K562 (cell line): ENCODE results near the gene ARID3A. TPM values are rescaled to one million over a fixed set of nuclear protein-coding genes. Genes with fewer than 3 reads are reported as not detected.

Experiments used
- ARNT ChIP-seq, 2 experiments: fragments of 450-650 bp; IDR thresholded peaks; 2 replicates each; pipeline ENCODE4 v1.6.1; 2016; ENCODE audit warnings: mild to moderate bottlenecking in 1 of 2
- E2F3 ChIP-seq: fragments of 250-450 bp; sonication (Bioruptor Pico); IDR thresholded peaks from 2 replicates; pipeline ENCODE4 v1.4.0; 2020; ENCODE audit warnings: mild to moderate bottlenecking
- HDAC2 ChIP-seq: fragments of 450-650 bp; IDR thresholded peaks from 2 replicates; pipeline ENCODE4 v1.6.1; 2016; ENCODE audit warnings: mild to moderate bottlenecking
- NFIC ChIP-seq: fragments of 450-650 bp; IDR thresholded peaks from 2 replicates; pipeline ENCODE4 v1.6.1; 2017; ENCODE audit warnings: mild to moderate bottlenecking, inconsistent platforms
- POLR2AphosphoS5 ChIP-seq: IDR thresholded peaks from 2 replicates; pipeline ENCODE4 v1.6.1; 2011; ENCODE audit warnings: mild to moderate bottlenecking, low read depth, low read length, moderate library complexity; ENCODE audit not compliant: control insufficient read depth, insufficient read depth
- PTBP1 ChIP-seq: fragments of 200-400 bp; formaldehyde crosslinking; IDR thresholded peaks from 2 replicates; pipeline ENCODE4 v1.6.1; 2017; ENCODE audit warnings: low read depth, low read length
- RBFOX2 ChIP-seq: fragments of 200-400 bp; formaldehyde crosslinking; IDR thresholded peaks from 2 replicates; pipeline ENCODE4 v1.6.1; 2017; ENCODE audit warnings: low read depth, mild to moderate bottlenecking, low read length, moderate library complexity
- RUNX1 ChIP-seq: sonication (generic); IDR thresholded peaks from 2 replicates; pipeline ENCODE4 v1.6.1; 2016; ENCODE audit warnings: antibody characterized with exemption, low read depth
- SNRNP70 ChIP-seq: fragments of 200-400 bp; formaldehyde crosslinking; optimal IDR thresholded peaks from 2 replicates; pipeline ENCODE3; 2017; ENCODE audit warnings: low read depth, low read length
- ZNF316 ChIP-seq: fragments of 450-650 bp; IDR thresholded peaks from 2 replicates; pipeline ENCODE4 v1.6.1; 2016
- ZNF57 ChIP-seq: fragments of 450-650 bp; formaldehyde crosslinking; IDR thresholded peaks from 2 replicates; pipeline ENCODE4 v1.4.0; 2020; ENCODE audit warnings: mild to moderate bottlenecking, moderate library complexity
- polyA plus RNA-seq, 8 experiments: library from polyadenylated mRNA; depleted of rRNA in 4 of 8; stranded (reverse) in 5 of 8; unstranded in 3 of 8; fragments of >200 nt; fragmentation: Nextera tagmentation in 2 of 8; fragmentation: Illumina TruSeq in 1 of 8; extraction: Ambion mirVana in 2 of 8; extraction: Trizol in 1 of 8; gene quantifications; 2 replicates each; pipeline versions ENCODE4 v1.2.1 to v1.2.3, GENCODE V29; 2011 to 2014; ENCODE audit warnings: inconsistent platforms in 1 of 8, missing spikeins in 1 of 8
- total RNA-seq, 7 experiments: library from RNA; depleted of rRNA in 6 of 7; stranded (reverse); fragments of >200 nt in 6 of 7; fragmentation: Illumina TruSeq in 2 of 7; extraction: Trizol in 2 of 7; gene quantifications; 2 replicates each; pipeline versions ENCODE4 v1.2.1 to v1.2.3, GENCODE V29; 2011 to 2021; ENCODE audit warnings: low replicate concordance in 1 of 7
- TF ChIP-seq, protein P1 (sequence below): fragments of 450-650 bp; formaldehyde crosslinking; IDR thresholded peaks from 2 replicates; pipeline ENCODE4 v1.4.0; 2022; ENCODE audit warnings: missing genetic modification characterization
- TF ChIP-seq, protein P2 (sequence below): fragments of 450-650 bp; formaldehyde crosslinking; conservative IDR thresholded peaks from 2 replicates; pipeline ENCODE4 v1.4.0; 2022; ENCODE audit warnings: mild to moderate bottlenecking, missing genetic modification characterization

ARID3A gene
- total and polyA plus RNA-seq, 9 of the 15 experiments (the other 6 are each of a cell fraction or from before 2014, with no cell fraction given), result 1.4 to 118 (median 31.2) TPM

DNA sequence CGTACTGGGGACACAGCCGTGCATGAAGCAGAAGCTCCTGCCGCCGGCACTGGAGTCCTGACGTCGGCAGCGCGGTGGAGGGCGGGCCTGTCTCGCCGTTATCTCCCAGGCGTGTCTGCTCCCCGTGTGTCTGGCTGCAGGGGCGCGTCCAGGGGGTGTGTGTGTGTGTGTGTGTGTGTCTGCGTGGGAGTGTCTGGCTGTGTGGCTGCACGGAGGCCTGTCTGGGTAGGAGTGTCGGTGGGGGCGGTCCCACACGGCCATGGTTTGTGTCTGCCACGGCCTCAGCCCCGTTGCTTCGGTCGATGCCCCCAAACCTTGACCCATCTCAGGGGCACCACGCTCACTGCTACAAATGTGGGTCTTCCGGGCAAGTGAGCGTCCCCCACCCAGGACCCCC lies 18.3 kb downstream of the ARID3A start (continued):
- TF ChIP-seq, protein P1, sequence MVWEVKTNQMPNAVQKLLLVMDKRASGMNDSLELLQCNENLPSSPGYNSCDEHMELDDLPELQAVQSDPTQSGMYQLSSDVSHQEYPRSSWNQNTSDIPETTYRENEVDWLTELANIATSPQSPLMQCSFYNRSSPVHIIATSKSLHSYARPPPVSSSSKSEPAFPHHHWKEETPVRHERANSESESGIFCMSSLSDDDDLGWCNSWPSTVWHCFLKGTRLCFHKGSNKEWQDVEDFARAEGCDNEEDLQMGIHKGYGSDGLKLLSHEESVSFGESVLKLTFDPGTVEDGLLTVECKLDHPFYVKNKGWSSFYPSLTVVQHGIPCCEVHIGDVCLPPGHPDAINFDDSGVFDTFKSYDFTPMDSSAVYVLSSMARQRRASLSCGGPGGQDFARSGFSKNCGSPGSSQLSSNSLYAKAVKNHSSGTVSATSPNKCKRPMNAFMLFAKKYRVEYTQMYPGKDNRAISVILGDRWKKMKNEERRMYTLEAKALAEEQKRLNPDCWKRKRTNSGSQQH (CRISPR knock-in tag), result peak; percentile 90; the same call in 1 of the 2 replicates
- peak; percentile 84 for TF ChIP-seq NFIC
- peak; percentile 85; the same call in 1 of the 2 replicates for TF ChIP-seq PTBP1
- TF ChIP-seq, protein P2, sequence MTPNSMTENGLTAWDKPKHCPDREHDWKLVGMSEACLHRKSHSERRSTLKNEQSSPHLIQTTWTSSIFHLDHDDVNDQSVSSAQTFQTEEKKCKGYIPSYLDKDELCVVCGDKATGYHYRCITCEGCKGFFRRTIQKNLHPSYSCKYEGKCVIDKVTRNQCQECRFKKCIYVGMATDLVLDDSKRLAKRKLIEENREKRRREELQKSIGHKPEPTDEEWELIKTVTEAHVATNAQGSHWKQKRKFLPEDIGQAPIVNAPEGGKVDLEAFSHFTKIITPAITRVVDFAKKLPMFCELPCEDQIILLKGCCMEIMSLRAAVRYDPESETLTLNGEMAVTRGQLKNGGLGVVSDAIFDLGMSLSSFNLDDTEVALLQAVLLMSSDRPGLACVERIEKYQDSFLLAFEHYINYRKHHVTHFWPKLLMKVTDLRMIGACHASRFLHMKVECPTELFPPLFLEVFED, result peak; percentile 88
- TF ChIP-seq ZNF316, result no peak
- peak; percentile 59; the same call in 1 of the 2 replicates for TF ChIP-seq RBFOX2
- TF ChIP-seq ZNF57, result 0 out of 2 replicates have a peak, but pooled peaks have one; percentile 32
- TF ChIP-seq POLR2AphosphoS5, result peak; percentile 82
- peak; percentile 81 for TF ChIP-seq RUNX1
- 0 out of 2 replicates have a peak, but pooled peaks have one; percentile 21 for TF ChIP-seq E2F3 (CRISPR knock-in tag)
- TF ChIP-seq SNRNP70, result no peak
- peak; percentile 81 to 84; a peak in 3 of 4 replicates for TF ChIP-seq ARNT (IDR thresholded peaks at IDR 0.05)
- TF ChIP-seq HDAC2, result peak; percentile 78; the same call in 1 of the 2 replicates
